DOHH2 (cell line): ENCODE measurements around the gene MACROH2A2.
"Not testable (repeated sequence)": the region's sequence is repeated elsewhere in the genome, so short reads cannot be mapped to it uniquely, and the experiment has no call there.

Experiments used
- CTCF ChIP-seq: fragments of 200-600 bp; sonication (generic); IDR thresholded peaks from one replicate; pipeline ENCODE4 v1.5.1; 2014; ENCODE audit warnings: antibody characterized with exemption, mild to moderate bottlenecking, low read depth, low read length; ENCODE audit not compliant: poor library complexity, severe bottlenecking
- EZH2phosphoT487 ChIP-seq: fragments of 200-600 bp; sonication (generic); IDR thresholded peaks from 2 replicates; pipeline ENCODE4 v1.6.1; 2017; ENCODE audit warnings: borderline replicate concordance, mild to moderate bottlenecking, antibody characterized with exemption, low read length, moderate library complexity, mixed read lengths

GRCh38 chr10:70123166-70123565 is 70.5 kb downstream of the MACROH2A2 start:
- TF ChIP-seq CTCF, EZH2phosphoT487: not testable (repeated sequence)
